ENCODE measurements around the gene TUFM.

DNA sequence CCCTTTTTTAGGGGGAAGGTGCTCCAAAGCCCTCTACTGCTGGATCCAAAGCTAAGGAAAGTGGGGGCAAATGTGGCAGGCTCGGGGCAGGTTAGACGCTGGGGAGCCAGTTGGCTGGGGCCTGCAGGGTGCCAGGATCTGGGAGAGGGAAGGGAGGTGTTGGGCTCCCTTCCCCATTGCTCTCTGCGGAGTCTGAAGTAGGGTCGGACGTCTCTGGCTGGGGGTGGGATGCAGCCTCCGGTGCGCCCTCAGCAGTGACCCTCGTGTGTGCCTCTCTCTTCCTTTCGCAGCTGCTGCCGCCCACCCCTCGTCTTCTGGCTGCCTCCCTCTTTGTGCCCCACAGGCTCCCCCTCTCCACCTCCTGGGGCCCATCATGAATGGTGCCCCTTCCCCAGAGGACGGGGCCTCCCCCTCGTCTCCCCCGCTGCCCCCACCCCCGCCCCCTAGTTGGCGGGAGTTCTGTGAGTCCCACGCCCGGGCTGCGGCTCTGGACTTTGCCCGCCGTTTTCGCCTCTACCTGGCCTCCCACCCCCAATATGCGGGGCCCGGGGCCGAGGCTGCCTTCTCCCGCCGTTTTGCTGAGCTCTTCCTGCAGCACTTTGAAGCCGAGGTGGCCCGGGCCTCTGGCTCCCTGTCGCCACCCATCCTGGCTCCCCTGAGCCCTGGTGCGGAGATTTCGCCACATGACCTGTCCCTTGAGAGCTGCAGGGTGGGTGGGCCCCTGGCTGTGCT, 19.7 kb upstream of the TUFM start:
- TF ChIP-seq CTCF (IDR thresholded peaks at IDR 0.05), result no peak
- TF ChIP-seq ZFX (IDR thresholded peaks at IDR 0.05; ENCODE audit: borderline replicate concordance), result no peak

All from 22Rv1 (cell line).